Kidney (tissue), 14 donors: Measurements from ENCODE around the gene PLPP1. TPM values are rescaled to one million over a fixed set of nuclear protein-coding genes. Genes with fewer than 3 reads are reported as not detected.

Experiments used
- DNase-seq, 5 donors: peaks; one replicate each; pipeline ENCODE4 v3.0.0-alpha.2; 2013 to 2020
- FAIRE-seq: peaks from 2 replicates; lab custom pipeline; 2012; peaks lifted over from hg19 to GRCh38; lab: Jason Lieb, UNC
- H3K27ac ChIP-seq, 2 donors: one replicate each; pipeline ENCODE4 v1.7.0; 2013; ENCODE audit warnings: low read depth in 2 of 2, low read length in 2 of 2, inconsistent platforms in 1 of 2
- H3K27me3 ChIP-seq: one replicate; pipeline ENCODE4 v1.7.1; 2013; ENCODE audit warnings: low read length, inconsistent platforms; ENCODE audit not compliant: control insufficient read depth, insufficient read depth
- H3K36me3 ChIP-seq, 3 donors: one replicate each; pipeline versions ENCODE4 v1.7.0 to v1.7.1; 2013; ENCODE audit warnings: low read length in 3 of 3, control low read depth in 1 of 3, inconsistent platforms in 1 of 3; ENCODE audit not compliant: insufficient read depth in 3 of 3, control insufficient read depth in 2 of 3
- H3K4me1 ChIP-seq, 3 donors: one replicate each; pipeline versions ENCODE4 v1.7.0 to v1.7.1; 2013; ENCODE audit warnings: low read length in 3 of 3, inconsistent platforms in 1 of 3, low read depth in 1 of 3; ENCODE audit not compliant: control insufficient read depth in 2 of 3, insufficient read depth in 2 of 3
- H3K4me3 ChIP-seq, 3 donors: one replicate each; pipeline versions ENCODE4 v1.7.0 to v1.8.1; 2013; ENCODE audit warnings: low read length in 3 of 3, control low read depth in 1 of 3, inconsistent platforms in 1 of 3
- H3K9ac ChIP-seq, 3 donors: one replicate each; pipeline versions ENCODE4 v1.7.0 to v1.7.1; 2013; ENCODE audit warnings: low read length in 3 of 3, control low read depth in 1 of 3, inconsistent platforms in 1 of 3
- H3K9me3 ChIP-seq, 3 donors: one replicate each; pipeline versions ENCODE4 v1.7.0 to v1.7.1; 2013; ENCODE audit warnings: low read length in 3 of 3, control low read depth in 1 of 3, inconsistent platforms in 1 of 3; ENCODE audit not compliant: control insufficient read depth in 2 of 3, insufficient read depth in 1 of 3
- intact Hi-C: fragments of 100-400 bp; cut with DNase I; formaldehyde crosslinking; loops from one replicate; pipeline ENCODE4 v1.11.1; 2022
- polyA plus RNA-seq: library from polyadenylated mRNA; stranded (reverse); fragments of 350-450 nt; fragmentation: Illumina TruSeq; extraction: RNeasy Lipid Tissue Mini Kit (QIAGEN cat#74804); gene quantifications from one replicate; pipeline ENCODE4 v1.2.3, GENCODE V29; 2014; ENCODE audit warnings: low read depth, low replicate concordance; ENCODE audit not compliant: insufficient read depth
- total RNA-seq: library from RNA; stranded (reverse); fragmentation: NEBNext Ultra II Directional; extraction: Animal tissue kit (Norgen Biotek cat#: 25700); gene quantifications from one replicate; pipeline ENCODE4 v1.2.1, GENCODE V29; 2021
- TF ChIP-seq, protein P1 (sequence below): IDR thresholded peaks from 3 replicates; pipeline ENCODE4 v1.5.1; 2012; ENCODE audit warnings: mild to moderate bottlenecking, moderate library complexity, borderline replicate concordance; ENCODE audit not compliant: insufficient read depth; ENCODE audit errors: extremely low read depth
- donor health status: control.
- donor health status: control.
- donor health status: control.
- donor health status: control.
- donor health status: control.
- donor health status: DM: yes; HTN: yes; CAD: no.
- donor health status: Normal renal cell carcinoma (clear cell type).

The PLPP1 gene
- total and polyA plus RNA-seq, 2 donors from 2014 or later = 144 to 166 TPM

DNA sequence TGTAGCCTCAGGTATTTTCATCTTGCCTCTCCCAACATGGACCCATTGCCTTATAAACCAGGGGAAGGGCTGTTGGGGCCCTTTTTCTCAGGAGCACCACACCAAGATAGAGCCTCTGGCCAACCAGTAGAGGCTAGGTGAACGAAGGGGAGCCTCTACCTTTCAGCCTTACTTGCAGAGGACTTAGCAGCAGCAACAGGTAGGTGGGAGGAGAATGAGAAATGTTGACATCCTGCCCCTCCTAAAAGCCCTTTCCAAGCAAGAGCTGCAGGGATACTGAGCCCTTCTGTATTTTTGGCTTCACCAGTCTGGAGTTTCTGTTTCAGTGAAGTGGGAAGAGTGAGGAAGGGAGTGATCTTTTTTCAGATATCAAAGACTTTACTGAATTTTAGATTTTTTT lies 149.5 kb downstream of the PLPP1 start:
- H3K27me3 ChIP-seq = no peaks in the 10 kb centered on the region
- H3K36me3 ChIP-seq = peaks cover 0 to 10% (median 0%) of the 10 kb centered on the region in 3 donors
- H3K4me1 ChIP-seq = no peaks in the 10 kb centered on the region
- H3K9ac ChIP-seq = no peak overlapping the region
- no peak overlapping the region for H3K4me3 ChIP-seq
- TF ChIP-seq, protein P1, sequence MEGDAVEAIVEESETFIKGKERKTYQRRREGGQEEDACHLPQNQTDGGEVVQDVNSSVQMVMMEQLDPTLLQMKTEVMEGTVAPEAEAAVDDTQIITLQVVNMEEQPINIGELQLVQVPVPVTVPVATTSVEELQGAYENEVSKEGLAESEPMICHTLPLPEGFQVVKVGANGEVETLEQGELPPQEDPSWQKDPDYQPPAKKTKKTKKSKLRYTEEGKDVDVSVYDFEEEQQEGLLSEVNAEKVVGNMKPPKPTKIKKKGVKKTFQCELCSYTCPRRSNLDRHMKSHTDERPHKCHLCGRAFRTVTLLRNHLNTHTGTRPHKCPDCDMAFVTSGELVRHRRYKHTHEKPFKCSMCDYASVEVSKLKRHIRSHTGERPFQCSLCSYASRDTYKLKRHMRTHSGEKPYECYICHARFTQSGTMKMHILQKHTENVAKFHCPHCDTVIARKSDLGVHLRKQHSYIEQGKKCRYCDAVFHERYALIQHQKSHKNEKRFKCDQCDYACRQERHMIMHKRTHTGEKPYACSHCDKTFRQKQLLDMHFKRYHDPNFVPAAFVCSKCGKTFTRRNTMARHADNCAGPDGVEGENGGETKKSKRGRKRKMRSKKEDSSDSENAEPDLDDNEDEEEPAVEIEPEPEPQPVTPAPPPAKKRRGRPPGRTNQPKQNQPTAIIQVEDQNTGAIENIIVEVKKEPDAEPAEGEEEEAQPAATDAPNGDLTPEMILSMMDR = no peak
- no peak for FAIRE-seq
- H3K27ac ChIP-seq = no peak overlapping the region
- intact Hi-C loops = no loop called here
- DNase-seq = no peak
- H3K9me3 ChIP-seq = peaks cover 0 to 9% (median 1%) of the 10 kb centered on the region in 3 donors

DNA sequence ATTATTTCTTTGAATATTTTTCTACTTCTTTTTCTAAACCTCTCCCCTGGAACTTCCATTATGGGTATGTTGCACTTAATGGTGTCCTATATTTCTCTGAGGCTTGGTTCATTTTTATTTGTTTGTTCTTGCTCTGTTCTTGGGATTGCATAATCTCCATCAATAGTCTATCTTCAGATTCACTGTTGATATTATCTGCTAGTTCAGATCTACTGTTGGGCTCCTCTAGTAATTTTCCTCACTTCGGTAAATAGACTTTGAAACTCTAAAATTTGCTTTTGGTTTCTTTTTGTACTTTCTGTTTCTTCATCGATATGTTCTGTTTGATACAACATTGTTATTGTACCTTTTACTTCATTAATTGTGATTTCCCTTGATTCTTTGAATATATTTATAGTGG lies 150.7 kb downstream of the PLPP1 start:
- H3K9ac ChIP-seq = no peak overlapping the region

DNA sequence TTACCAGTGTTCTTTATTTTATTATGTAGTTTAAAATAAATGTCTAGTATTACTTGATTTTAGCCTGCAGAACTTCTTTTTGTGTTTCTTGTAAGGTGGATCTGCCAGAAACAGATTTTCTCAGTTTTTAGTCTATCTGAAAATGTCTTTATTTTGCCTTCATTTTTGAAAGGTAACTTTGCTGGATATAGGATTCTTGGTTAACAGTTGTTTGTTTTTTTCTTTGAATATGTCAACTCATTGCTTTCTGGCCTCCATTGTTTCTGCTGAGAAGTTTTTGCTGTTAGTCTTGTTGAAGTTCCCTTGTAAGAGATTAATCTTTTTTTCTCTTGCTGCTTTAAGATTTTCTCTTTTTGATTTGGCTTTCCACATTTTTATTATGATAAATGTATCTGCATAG lies 151.5 kb downstream of the PLPP1 start:
- Histone ChIP-seq H3K27me3 (no peaks in the 10 kb centered on the region), H3K9ac (no peak overlapping the region), H3K4me3 (no peak overlapping the region), H3K9me3 (peaks cover 0 to 9% (median 1%) of the 10 kb centered on the region in 3 donors), H3K36me3 (peaks cover 2 to 9% (median 4%) of the 10 kb centered on the region in 3 donors), H3K4me1 (no peaks in the 10 kb centered on the region), H3K27ac (no peak overlapping the region)
- intact Hi-C loops = no loop called here
- FAIRE-seq (peak; percentile 38), DNase-seq (no peak)
- TF ChIP-seq, protein P1 = no peak

More for the DNA sequence above, 150.7 kb downstream of the PLPP1 start:
- FAIRE-seq (no peak), DNase-seq (no peak)
- H3K27ac ChIP-seq = no peak overlapping the region
- H3K36me3 ChIP-seq = peaks cover 2 to 11% (median 4%) of the 10 kb centered on the region in 3 donors
- no peak overlapping the region for H3K4me3 ChIP-seq
- TF ChIP-seq, protein P1 = no peak
- intact Hi-C loops = no loop called here
- H3K27me3 ChIP-seq = no peaks in the 10 kb centered on the region
- H3K9me3 ChIP-seq = peaks cover 0 to 9% (median 1%) of the 10 kb centered on the region in 3 donors
- no peaks in the 10 kb centered on the region for H3K4me1 ChIP-seq

DNA sequence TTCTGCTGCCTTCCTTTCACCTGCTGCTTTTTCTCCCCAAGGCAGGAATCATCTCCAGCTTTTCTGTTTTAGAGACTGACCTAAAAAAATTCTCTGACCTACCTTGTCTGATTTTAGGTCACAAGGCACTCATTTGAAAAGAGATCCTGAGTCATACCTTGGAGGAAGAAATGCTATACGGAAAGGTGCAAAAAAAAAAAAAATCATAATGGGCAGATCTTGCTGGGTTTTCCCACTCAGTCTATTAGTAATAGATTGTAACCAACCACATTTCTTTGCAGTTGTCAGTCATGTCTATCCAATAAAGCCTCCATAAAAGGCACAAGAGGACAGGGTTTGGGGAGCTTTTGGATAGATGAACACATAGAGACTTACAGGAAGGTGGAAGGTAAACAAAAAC lies 157.0 kb downstream of the PLPP1 start:
- no peaks in the 10 kb centered on the region for H3K27me3 ChIP-seq
- no peak overlapping the region for H3K4me3 ChIP-seq
- DNase-seq = no peak
- H3K4me1 ChIP-seq = no peaks in the 10 kb centered on the region
- H3K9ac ChIP-seq = no peak overlapping the region
- H3K27ac ChIP-seq = no peak overlapping the region
- FAIRE-seq = no peak
- no peaks in the 10 kb centered on the region for H3K9me3 ChIP-seq
- TF ChIP-seq, protein P1 = no peak
- H3K36me3 ChIP-seq = peaks cover 3 to 5% (median 4%) of the 10 kb centered on the region in 3 donors
- intact Hi-C loops = no loop called here
